ENCODE data around the gene APBA1. TPM values are rescaled to one million over a fixed set of nuclear protein-coding genes. Genes with fewer than 3 reads are reported as not detected.

APBA1 gene
- total RNA-seq, 1 experiment from 2014 or later = 0.05 TPM

DNA sequence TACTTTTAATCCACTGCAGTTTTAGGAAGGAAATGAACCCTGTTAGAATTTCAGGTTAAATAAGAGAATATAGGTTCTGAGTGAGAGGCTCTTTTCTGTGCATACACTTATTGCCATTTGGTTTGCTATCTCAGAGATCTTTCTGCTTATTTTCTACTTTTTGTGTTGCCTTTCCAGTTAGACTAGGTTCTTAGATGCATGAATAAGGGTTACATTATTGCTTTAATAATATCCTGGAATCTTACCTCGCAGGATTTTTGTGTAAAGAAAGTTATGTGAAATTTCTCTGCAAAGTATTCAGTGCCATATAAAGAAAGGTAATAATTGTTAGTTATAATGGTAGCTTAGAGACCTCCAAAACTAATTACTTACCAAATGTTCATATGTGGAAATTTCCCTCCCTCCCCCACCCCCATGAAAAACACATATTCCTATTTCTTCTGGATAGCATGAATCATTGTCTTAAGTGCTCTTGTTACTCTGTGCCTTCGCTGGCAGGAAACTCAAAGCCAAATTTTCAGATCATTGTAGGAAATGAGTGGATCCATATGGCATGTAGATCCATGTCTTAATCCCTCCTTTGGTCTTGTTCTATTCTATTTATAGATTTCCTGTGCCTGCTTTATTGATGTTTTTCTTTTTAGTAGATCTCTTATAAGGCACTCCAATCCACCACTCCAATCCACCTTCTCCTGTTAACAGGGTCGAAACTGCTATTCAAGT, 2.7 kb upstream of the APBA1 start:
- ChIA-PET POLR2A (no interaction called here), CTCF (no interaction called here)
- H3K4me1 ChIP-seq (ENCODE audit: control insufficient read depth, insufficient read depth, low read length) = no peaks in the 10 kb centered on the region
- in situ Hi-C loops (cut with HindIII; ENCODE audit: low pct_unique_long_range_greater_than_20kb, low sequenced_read_pairs) (no loop called here), intact Hi-C loops (cut with micrococcal nuclease; ENCODE audit: unreplicated experiment) (loop anchor here (5.0 kb wide), 1 partner anchor 242 kb away; no protein-coding TSS in a partner anchor)
- no peak for DNase-seq (ENCODE audit: low read depth, low spot score)
- BruUV-seq (replicated peaks) = no TSS peak
- H3K4me3 ChIP-seq (ENCODE audit: low read depth in 2 of 2, low read length in 2 of 2) = no peak overlapping the region
- H3K27me3 ChIP-seq (ENCODE audit: control insufficient read depth, insufficient read depth, low read length) = peaks cover 3% of the 10 kb centered on the region; the same call in 1 of the 2 replicates
- no peaks in the 10 kb centered on the region for H3K36me3 ChIP-seq (ENCODE audit: control insufficient read depth, insufficient read depth, low read length)
- TF ChIP-seq, protein P1, sequence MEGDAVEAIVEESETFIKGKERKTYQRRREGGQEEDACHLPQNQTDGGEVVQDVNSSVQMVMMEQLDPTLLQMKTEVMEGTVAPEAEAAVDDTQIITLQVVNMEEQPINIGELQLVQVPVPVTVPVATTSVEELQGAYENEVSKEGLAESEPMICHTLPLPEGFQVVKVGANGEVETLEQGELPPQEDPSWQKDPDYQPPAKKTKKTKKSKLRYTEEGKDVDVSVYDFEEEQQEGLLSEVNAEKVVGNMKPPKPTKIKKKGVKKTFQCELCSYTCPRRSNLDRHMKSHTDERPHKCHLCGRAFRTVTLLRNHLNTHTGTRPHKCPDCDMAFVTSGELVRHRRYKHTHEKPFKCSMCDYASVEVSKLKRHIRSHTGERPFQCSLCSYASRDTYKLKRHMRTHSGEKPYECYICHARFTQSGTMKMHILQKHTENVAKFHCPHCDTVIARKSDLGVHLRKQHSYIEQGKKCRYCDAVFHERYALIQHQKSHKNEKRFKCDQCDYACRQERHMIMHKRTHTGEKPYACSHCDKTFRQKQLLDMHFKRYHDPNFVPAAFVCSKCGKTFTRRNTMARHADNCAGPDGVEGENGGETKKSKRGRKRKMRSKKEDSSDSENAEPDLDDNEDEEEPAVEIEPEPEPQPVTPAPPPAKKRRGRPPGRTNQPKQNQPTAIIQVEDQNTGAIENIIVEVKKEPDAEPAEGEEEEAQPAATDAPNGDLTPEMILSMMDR (IDR thresholded peaks at IDR 0.05) = no peak
- TF ChIP-seq REST (IDR thresholded peaks at IDR 0.05; ENCODE audit: insufficient read depth in 1 of 2, low read depth in 2 of 2, low read length in 1 of 2) = no peak
- no peak for TF ChIP-seq SIN3A (IDR thresholded peaks at IDR 0.05; ENCODE audit: borderline replicate concordance, insufficient read depth, low read depth, low read length)
- no peak for TF ChIP-seq TCF7L2 (IDR thresholded peaks at IDR 0.05; ENCODE audit: low read depth, low read length)
- no peak for TF ChIP-seq POLR2AphosphoS5 (IDR thresholded peaks at IDR 0.05; ENCODE audit: low read depth, low read length)
- H3K27ac ChIP-seq (ENCODE audit: low read length) = no peak overlapping the region
- H3K9me3 ChIP-seq (ENCODE audit: control insufficient read depth, insufficient read depth, low read depth, low read length) = no peaks in the 10 kb centered on the region
- ATAC-seq = no peak

- intact Hi-C loops (cut with micrococcal nuclease; ENCODE audit: unreplicated experiment) (loop anchor here (5.0 kb wide), 1 partner anchor 243 kb away; no protein-coding TSS in a partner anchor), in situ Hi-C loops (cut with HindIII; ENCODE audit: low pct_unique_long_range_greater_than_20kb, low sequenced_read_pairs) (no loop called here)
- H3K4me3 ChIP-seq (ENCODE audit: low read depth in 2 of 2, low read length in 2 of 2) = no peak overlapping the region
- H3K9me3 ChIP-seq (ENCODE audit: control insufficient read depth, insufficient read depth, low read depth, low read length) = no peaks in the 10 kb centered on the region
- BruUV-seq (replicated peaks) = no TSS peak
- TF ChIP-seq SIN3A (IDR thresholded peaks at IDR 0.05; ENCODE audit: borderline replicate concordance, insufficient read depth, low read depth, low read length) (no peak), POLR2AphosphoS5 (IDR thresholded peaks at IDR 0.05; ENCODE audit: low read depth, low read length) (no peak), TCF7L2 (IDR thresholded peaks at IDR 0.05; ENCODE audit: low read depth, low read length) (no peak), REST (IDR thresholded peaks at IDR 0.05; ENCODE audit: insufficient read depth in 1 of 2, low read depth in 2 of 2, low read length in 1 of 2) (no peak)
- H3K4me1 ChIP-seq (ENCODE audit: control insufficient read depth, insufficient read depth, low read length) = no peaks in the 10 kb centered on the region
- no peak overlapping the region for H3K27ac ChIP-seq (ENCODE audit: low read length)
- ATAC-seq = no peak
- H3K36me3 ChIP-seq (ENCODE audit: control insufficient read depth, insufficient read depth, low read length) = no peaks in the 10 kb centered on the region
- CTCF ChIA-PET = no interaction called here
- POLR2A ChIA-PET = no interaction called here
- H3K27me3 ChIP-seq (ENCODE audit: control insufficient read depth, insufficient read depth, low read length) = peaks cover 4% of the 10 kb centered on the region; the same call in 1 of the 2 replicates
- DNase-seq (ENCODE audit: low read depth, low spot score) = no peak
These were observed 2.0 kb upstream of the APBA1 start for GRCh38 chr9:69674112-69674685.
